ENCODE measurements around the gene F2R.

DNA sequence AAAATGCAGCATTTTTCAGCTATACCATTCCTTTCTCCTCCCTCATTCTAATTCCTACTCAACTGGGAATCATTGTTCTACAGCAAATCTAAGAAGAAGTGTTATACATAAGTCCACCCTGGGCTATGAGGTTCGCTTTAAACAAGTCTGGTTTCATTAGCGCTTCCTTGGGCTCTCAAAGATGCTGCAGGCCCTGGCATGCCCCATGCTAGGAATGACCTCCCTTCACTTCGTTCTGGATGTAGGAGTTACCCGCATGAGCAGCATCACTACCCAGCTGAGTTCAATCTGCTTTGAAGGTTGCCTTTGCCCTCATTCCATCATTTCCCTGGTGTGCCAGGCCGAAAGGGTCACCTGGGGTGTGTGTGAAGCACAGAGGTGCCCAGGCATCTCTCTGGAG lies 35.4 kb downstream of the F2R start:
- TF ChIP-seq, protein P1, sequence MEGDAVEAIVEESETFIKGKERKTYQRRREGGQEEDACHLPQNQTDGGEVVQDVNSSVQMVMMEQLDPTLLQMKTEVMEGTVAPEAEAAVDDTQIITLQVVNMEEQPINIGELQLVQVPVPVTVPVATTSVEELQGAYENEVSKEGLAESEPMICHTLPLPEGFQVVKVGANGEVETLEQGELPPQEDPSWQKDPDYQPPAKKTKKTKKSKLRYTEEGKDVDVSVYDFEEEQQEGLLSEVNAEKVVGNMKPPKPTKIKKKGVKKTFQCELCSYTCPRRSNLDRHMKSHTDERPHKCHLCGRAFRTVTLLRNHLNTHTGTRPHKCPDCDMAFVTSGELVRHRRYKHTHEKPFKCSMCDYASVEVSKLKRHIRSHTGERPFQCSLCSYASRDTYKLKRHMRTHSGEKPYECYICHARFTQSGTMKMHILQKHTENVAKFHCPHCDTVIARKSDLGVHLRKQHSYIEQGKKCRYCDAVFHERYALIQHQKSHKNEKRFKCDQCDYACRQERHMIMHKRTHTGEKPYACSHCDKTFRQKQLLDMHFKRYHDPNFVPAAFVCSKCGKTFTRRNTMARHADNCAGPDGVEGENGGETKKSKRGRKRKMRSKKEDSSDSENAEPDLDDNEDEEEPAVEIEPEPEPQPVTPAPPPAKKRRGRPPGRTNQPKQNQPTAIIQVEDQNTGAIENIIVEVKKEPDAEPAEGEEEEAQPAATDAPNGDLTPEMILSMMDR (IDR thresholded peaks at IDR 0.05): no peak
- no peak for TF ChIP-seq POLR2A (IDR thresholded peaks at IDR 0.05)
